ENCODE data around the gene UPF2. TPM values are rescaled to one million over a fixed set of nuclear protein-coding genes. Genes with fewer than 3 reads are reported as not detected.

Gene UPF2
- total RNA-seq, 6 experiments from 2014 or later: 8.7 to 12.6 (median 9.8) TPM

- DNase-seq: no peak
- no peak for TF ChIP-seq POLR2A (IDR thresholded peaks at IDR 0.05)
- TF ChIP-seq CTCF (IDR thresholded peaks at IDR 0.05): no peak
- 27% methylated on average over 9 of the region's 9 CpGs for WGBS (ENCODE audit: insufficient coverage, low coverage, low lambda C conversion rate, missing lambda C conversion rate)
These were observed 171.1 kb downstream of the UPF2 start for GRCh38 chr10:11871466-11871865.

GRCh38 chr10:11870900-11871400 lies 171.7 kb downstream of the UPF2 start:
- ATAC-seq (no peak), DNase-seq (no peak)
- Histone ChIP-seq H3K27ac (no peak overlapping the region), H3K27me3 (no peaks in the 10 kb centered on the region), H3K4me1 (peaks cover 0 to 20% (median 13%) of the 10 kb centered on the region in 4 donors), H3K36me3 (peaks cover 0 to 47% (median 20%) of the 10 kb centered on the region in 4 donors), H3K4me3 (no peak overlapping the region), H3K9me3 (no peaks in the 10 kb centered on the region)
- TF ChIP-seq POLR2A (IDR thresholded peaks at IDR 0.05) (no peak), CTCF (IDR thresholded peaks at IDR 0.05) (no peak)
- WGBS (ENCODE audit: insufficient coverage, low coverage, low lambda C conversion rate, missing lambda C conversion rate): 74% methylated on average over 6 of the region's 7 CpGs
- intact Hi-C loops (cut with DNase I): no loop called here

More at GRCh38 chr10:11871466-11871865, 171.1 kb downstream of the UPF2 start:
- Histone ChIP-seq H3K27ac (no peak overlapping the region), H3K4me3 (no peak overlapping the region), H3K27me3 (no peaks in the 10 kb centered on the region), H3K9me3 (no peaks in the 10 kb centered on the region), H3K36me3 (peaks cover 0 to 43% (median 19%) of the 10 kb centered on the region in 4 donors), H3K4me1 (peaks cover 0 to 25% (median 17%) of the 10 kb centered on the region in 4 donors)
- ATAC-seq: no peak
- intact Hi-C loops (cut with DNase I): no loop called here

GRCh38 chr10:11870461-11870780 lies 172.2 kb downstream of the UPF2 start:
- DNase-seq (no peak), ATAC-seq (no peak)
- Histone ChIP-seq H3K27me3 (no peaks in the 10 kb centered on the region), H3K36me3 (peaks cover 0 to 47% (median 20%) of the 10 kb centered on the region in 4 donors), H3K27ac (no peak overlapping the region), H3K4me3 (no peak overlapping the region), H3K9me3 (no peaks in the 10 kb centered on the region), H3K4me1 (peaks cover 0 to 21% (median 12%) of the 10 kb centered on the region in 4 donors)
- TF ChIP-seq POLR2A (IDR thresholded peaks at IDR 0.05) (no peak), CTCF (IDR thresholded peaks at IDR 0.05) (no peak)
- intact Hi-C loops (cut with DNase I): no loop called here
- WGBS (ENCODE audit: insufficient coverage, low coverage, low lambda C conversion rate, missing lambda C conversion rate): 89% methylated on average over 1 of the region's 8 CpGs

Small RNA genes within 50 kb of the gene (small RNA-seq; reads per million reads assigned to genes)
- 0 reads per million in 2 experiments for gene RNU6-1095P

Other genes starting within 250 kb of the UPF2 start
- gene PROSER2, start 219.5 kb downstream of the UPF2 start, total RNA-seq: 10 to 100 TPM; 24.5 to 65.9 (median 26.8) TPM
- 100 to 1,000 TPM in 3 of 6 experiments, 10 to 100 TPM in 3; 65.8 to 166 (median 100) TPM for gene DHTKD1, start 26.1 kb upstream of the UPF2 start, total RNA-seq
- gene SEC61A2, start 86.9 kb upstream of the UPF2 start, total RNA-seq: 1 to 10 TPM; 3.6 to 7.5 (median 6.5) TPM
- gene NUDT5, start 153.1 kb upstream of the UPF2 start, total RNA-seq: 10 to 100 TPM; 48.6 to 64.3 (median 55.8) TPM
- 10 to 100 TPM; 29.5 to 46.3 (median 33.0) TPM for gene CDC123, start 153.4 kb upstream of the UPF2 start, total RNA-seq